SW 1271 (cell line): Measurements from ENCODE around the gene UGT8.
"Not testable (repeated sequence)": the region's sequence is repeated elsewhere in the genome, so short reads cannot be mapped to it uniquely, and the experiment has no call there.

ENCODE experiments used
- DNase-seq, 2 experiments: peaks; one replicate each; lab custom pipeline; 2025; lab: John Stamatoyannopoulos, UW

UGT8 gene, protein sequence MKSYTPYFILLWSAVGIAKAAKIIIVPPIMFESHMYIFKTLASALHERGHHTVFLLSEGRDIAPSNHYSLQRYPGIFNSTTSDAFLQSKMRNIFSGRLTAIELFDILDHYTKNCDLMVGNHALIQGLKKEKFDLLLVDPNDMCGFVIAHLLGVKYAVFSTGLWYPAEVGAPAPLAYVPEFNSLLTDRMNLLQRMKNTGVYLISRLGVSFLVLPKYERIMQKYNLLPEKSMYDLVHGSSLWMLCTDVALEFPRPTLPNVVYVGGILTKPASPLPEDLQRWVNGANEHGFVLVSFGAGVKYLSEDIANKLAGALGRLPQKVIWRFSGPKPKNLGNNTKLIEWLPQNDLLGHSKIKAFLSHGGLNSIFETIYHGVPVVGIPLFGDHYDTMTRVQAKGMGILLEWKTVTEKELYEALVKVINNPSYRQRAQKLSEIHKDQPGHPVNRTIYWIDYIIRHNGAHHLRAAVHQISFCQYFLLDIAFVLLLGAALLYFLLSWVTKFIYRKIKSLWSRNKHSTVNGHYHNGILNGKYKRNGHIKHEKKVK

DNA sequence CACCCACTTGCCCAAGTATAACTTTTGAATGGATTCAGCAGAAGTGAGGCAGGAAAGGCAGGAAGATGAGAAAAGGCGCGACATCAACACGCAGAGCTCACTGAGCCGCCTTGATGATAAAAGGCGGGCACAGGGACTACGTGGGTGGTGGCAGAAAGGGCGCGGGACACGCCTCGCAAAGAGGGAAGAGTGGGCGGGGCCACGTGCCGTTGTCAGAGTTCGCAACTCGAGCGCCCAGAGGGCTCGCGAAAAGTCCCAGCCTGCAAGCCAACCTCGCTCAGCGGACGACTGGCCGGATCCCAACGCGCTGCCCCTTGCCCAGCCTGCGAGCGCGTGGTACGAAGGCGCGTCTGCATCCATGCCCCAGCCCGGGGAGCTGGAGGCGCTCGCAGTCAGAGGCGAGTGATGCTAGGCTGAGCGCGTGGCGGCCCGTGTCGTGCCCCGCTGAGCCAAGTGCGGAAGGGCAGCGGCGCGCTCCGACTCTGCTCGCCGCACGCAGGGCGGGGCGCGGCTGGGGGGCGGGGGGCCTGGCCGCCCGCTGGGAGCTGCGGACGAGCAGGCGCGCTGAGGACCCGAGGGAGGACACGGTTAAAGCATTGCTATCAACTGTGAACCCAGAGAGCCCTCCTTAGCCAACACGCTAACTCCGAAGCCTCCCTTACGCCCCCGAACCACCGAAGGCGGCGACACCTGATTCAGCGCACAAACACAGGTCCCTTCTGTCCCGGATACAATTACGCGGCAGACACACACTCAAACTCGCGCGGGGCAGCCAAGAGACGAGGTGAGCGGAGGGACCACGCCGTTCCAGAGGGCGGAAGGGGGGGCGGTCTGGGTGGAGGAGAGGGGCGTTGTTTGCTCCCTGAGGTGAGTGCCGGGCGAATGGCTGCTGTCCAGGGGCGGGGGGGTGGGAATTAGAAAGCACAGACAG, at the start of gene UGT8:
UGT8 (plus strand) TSS at position 617 of the 931 bp plus-strand sequence. CDS start 24,074 bp downstream, outside the sequence.
- peak; percentile 50 to 72 for DNase-seq

DNA sequence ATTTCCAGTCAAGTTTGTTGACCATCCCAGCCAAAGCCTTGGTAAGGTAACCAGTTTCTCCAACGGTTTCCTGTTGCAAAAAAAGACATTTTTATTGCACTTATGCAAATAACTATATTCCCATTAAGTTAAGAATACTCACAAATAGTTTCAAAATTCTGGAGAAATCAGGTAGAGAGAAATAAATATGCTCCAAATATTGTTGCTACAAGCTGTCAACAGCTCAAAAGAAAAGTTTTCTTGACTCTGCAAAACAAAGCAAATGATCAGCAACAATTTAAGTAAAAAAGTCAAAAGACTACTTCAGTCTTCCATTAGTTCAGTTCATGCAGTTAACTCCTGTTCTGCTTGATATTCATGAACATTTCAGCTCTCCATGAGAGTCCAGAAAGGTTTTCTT, 49.0 kb upstream of the UGT8 start:
- DNase-seq: no peak

DNA sequence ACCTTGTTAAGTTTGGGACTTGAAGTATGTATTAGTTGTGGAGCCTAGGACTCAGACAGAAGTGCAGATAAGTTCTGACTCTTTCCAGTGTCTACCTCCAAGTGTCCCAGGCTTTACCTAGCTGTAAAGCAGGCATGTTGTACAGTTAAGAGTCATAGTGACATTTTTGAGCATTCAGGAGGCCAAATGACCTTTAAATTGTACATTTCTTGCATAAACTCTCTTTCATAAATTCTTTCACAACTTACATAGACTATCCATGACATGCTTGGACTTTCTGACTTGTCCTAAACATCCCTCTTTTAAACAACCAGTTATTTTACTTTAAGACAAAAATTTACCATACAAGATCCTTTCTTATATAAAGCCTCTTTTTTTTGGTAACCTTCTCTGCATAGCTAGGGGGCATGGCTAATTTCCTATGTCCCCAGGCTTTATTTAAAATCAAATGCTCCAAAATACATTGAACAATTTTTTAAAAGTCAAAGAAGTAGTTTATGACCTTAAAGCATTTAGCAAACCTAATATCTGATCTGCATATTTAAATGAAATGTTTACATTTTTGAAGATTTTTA, 40.1 kb upstream of the UGT8 start:
- DNase-seq: no peak

DNA sequence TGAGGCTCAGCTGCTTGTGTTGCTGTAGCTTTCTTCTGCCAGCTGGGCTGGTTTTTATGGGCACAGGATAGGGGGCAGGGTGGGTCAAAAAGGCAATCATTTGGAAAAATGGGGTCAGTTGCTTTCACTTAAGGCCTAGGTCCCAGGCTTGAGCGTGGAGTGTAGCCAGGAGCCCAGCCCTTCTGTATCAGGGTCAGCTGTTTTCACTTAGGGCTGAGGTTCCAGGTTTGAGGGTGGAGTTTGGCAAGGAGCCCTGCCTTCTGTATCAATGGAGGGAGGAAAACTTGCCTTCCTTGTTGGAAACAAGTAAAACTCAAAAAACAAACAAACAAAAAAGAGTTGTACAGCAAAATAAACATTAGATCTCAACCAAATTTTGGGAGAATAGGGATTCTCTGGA, 37.0 kb upstream of the UGT8 start:
- no peak for DNase-seq

DNA sequence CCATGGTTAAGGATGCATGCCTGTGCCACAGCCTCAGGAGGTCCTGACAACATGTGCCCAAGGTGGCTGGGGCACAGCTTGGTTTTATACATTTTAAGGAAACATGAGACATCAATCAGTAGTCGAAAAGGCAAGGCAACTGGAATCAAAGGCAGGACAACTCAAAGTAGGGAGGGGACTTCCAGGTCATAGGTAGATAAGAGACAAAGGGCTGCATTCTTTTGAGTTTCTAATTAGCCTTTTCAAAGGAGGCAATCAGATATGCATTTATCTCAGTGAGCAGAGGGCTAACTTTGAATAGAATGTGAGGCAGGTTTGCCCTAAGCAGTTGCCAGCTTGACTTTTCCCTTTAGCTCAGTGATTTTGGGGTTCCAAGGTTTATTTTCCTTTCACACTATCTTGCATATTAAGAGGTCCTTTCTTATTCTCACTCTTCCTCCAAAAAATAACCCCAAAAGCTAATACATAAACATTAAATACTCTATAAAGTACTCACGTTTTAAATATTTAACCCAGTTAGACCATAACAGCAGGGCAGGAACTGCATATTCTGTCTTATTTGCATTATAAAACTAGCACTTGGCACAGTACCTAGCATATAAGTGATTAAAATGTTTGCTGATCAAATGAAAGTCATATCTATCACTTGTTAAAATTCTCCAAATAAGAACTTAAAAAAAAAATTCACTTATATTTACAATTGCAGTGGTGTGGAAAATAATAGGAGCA, 36.3 kb upstream of the UGT8 start:
- no peak for DNase-seq

DNA sequence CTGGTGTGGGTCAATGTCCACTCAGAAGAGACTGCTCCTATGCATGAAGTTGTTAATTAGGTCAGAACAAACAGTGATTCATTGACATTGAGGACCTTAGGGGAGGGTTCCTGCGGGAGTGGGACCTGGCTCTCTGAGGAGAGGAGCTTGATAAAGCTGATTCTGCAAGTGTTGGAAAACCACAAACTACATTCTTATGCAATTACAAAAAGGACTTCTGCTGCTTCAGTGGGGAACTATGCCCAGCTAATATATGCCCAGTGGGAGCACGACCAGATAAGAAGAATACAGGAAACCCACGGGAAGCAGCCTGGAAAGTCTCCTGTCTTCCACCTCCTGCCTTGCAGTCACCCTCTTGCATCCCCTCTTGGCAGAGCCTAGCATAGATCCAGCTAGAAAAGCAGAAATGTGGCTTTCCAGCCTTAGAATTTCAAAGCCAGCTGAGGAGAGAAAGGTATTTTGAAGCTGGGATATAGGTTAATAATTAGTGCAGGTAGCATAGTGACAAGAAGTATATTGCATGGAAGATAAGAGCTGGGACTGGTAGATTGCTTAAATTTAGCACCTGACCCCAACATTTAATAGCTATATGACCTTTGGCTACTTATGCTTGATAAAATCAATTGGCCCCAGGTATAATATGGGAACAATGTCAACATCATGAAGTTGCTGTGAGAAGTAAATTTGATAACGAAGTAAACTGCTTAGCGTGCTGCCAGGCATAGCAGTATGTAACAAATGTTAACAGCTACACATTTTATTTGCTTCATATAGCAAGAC, 34.9 kb upstream of the UGT8 start:
- DNase-seq: peak in 1 of 2 experiments; percentile 39

DNA sequence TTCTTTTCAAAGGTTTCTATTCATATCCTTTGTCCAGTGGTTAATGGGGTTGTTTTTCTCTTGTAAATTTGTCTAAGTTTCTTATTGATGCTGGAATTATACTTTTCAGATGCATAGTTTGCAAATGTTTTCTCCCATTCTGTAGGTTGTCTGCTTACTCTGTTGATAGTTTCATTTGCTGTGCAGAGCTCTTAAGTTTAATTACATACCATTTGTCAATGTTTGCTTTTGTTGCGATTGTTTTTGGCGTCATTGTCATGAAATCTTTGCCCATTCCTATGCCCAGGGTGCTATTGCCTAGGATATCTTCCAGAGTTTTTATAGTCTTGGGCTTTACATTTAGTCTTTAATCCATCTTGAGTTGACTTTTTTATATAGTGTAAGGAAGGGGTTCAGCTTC, 21.2 kb upstream of the UGT8 start:
- DNase-seq: no peak

DNA sequence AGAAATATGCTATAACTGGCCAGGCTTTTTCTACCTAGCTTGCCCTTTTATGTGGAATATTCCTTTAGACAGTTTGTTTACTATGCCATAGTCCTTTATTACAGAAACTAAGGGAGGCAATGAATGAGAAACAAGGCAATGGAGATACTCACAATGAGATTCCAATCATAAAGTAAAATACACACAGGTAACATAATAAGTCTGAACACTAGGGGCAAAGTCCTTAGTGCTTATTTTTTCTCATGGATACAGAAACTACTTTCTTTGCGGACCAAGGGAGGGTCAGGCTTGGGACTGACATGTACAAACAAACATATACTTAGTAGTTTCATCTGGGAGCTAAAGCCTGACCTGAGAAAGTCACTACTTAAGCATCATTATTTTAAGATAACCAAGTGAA, 16.0 kb upstream of the UGT8 start:
- DNase-seq: no peak

DNA sequence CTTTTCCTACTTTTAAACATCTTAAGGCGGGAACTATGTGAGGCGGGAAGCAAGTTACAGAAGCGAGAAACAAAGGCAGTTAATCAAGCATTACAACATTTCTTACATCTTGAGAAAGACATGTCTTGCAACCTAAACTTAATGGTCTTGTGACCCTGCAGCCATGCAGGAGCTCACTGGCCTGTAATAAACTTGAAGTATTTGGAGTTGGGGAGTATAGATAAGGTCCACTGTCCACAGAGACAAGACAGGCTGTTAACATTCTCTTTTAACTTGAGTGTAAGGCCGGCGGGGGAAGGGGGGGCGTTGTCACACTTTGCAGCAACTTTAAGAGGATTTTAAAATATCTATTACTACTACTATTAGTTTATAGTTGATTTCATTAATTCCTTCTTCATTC, 10.3 kb upstream of the UGT8 start:
- DNase-seq: no peak

DNA sequence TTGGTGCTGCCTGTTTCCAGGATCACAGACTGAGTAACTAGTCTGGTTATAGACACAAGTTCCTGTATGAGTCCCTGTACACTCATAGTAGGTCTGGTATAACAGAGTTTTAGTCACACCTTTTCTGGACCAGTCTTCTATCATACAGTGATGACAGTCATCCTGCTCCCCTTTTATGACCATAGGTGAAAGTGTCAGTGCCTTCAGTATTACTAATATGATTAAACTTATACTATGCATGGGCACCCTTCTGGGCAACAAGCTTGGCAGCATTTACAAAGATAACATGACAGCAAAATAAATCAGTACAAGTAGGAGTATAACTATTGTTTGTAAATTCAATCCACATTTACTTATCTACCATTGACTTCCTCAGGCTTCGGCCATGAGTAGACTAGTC, 8.2 kb upstream of the UGT8 start:
- not testable (repeated sequence) for DNase-seq

DNA sequence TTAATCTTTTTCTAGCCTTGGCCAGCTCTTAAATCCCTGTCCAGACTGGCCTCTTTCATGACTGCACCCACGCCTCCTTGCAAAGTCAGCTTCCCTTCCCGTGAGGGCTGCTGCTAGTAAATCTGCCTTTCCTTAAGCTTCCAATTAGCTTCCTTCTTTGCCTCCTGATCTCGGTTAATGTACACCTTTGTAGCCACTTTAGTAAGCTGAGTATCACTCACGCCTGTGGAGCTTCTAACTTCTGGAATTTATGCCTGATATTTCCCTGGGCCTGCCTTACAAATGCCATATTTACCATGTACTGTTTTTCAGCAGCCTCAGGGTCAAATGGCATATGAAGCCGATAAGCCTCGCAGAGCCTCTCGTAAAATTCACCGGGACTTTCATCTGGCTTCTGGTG, 5.1 kb upstream of the UGT8 start:
- DNase-seq: no peak

DNA sequence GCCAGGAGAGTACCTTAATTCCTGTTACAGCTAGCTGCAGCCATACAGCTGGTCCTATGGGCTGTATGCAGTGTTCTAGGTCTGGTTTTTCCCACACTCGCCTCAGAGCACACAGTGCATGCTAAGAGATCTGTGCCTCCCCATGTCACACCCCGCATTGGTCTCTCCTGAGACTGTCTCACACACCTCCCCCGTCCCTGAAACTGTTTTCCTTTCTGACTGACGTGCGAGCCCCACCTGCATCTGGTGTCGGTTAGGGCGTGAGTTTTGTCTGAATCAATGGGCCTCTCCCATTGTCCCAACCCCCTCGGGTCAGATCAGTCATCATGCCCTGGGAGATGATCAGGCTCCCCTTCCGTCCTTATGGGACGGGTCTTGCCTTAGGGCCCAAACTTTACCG, 3.4 kb upstream of the UGT8 start:
- DNase-seq: no peak

DNA sequence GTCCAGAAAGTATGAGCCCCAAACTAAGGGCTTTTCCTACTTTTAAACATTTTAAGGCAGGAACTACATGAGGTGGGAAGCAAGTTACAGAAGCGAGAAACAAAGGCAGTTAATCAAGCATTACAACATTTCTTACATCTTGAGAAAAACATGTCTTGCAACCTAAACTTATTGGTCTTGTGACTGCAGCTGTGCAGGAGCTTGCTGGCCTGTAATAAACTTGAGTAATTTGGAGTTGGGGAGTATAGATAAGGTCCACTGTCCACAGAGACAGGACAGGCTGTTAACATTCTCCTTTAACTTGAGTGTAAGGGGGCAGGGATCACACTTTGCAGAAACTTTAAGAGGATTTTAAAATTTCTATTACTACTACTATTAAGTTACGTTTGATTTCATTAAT, 2.7 kb upstream of the UGT8 start:
- no peak for DNase-seq

DNA sequence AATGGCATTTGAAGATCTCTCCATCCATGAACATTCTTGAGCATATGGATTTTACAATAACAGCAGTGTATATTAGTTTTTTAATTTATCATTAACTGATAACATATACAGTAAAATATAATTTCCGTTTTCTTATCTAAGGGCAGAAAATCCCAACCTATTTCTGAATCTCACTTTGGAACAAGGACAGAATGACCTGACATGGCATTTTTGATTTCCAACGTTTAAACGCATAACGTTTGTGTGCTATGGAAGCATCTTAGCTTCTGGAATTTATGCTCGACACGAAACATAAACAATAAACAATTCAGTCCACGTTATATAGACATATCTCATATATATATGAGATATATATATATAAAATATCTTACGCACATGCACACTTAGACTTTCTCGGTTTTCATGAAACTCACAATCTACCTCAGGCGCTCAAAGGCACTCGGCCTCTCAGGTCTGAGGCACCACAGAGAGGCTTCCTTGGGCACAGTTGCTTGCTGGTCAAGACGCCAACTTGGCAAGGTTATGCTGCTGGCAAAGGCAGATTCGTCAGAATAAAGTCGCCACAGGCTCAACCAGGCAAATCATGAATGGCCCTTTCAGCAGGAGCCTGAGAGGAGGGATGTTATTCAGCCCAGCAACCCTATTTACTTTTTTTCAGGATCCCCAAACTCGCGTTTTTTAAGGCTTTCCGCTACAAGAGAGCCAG, 1.0 kb upstream of the UGT8 start:
- no peak for DNase-seq

DNA sequence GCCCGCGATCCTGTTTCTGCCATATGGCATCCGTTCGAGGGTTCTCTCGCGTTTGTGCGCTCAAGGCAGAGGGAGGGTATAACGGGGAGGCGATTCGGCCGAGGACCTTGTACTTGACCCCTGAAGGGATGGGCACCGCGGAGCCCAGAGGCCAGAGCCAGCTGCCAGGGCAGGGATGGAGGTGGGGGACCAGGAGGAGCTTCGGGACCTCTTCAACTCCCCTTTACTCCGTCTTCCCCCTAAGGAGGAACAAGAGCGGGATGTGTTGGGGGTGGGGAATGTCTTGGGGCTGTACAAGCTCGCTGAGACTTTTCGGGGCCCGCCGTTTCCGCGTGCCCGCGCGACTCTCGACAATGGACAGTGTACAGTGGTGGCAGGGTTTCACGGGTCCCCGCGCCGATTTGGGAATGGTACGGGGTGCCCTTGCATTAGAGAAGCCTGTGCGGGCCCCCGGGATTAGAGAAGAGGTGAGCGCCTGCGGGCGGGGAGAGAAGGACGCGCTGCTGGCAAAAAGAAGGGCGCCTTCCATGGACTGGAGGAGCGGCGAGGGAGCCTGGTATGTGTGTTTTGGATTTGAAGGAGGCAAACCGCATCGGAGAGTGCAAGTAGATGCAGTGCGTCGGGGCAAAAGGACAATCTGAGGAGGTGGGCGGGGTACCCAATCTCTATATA, 760 bp downstream of the UGT8 start:
- no peak for DNase-seq

DNA sequence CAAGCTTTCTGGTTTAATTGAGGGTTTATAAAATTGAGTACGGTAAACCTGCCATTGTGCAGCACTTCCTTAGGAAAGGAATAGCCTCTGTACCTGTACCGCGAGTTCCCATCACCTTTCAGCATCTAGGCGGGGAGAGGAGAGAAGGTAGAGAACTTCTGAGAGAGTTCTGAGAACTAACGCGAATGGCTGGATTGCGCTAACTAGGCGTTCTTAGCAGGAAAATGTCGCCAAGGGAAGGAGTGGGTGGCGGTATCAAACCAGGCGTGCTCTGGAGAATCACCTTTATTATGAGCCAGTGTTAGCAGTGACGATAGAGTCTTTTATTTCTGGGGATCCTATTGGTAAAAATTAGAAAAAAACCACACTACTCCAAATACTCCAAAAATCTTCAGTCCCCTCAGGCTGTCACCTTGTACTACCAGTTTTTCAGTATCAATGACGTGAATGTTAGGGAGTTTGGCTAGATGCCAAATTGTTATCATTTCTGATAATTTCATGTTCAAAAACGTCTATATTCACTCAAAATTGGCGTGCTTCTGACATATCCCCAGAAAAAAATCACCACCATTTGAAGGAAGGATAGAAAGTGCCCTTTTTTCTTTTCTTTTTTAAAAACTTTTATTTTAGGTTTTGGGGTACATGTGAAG, 1.4 kb downstream of the UGT8 start:
- DNase-seq: no peak

DNA sequence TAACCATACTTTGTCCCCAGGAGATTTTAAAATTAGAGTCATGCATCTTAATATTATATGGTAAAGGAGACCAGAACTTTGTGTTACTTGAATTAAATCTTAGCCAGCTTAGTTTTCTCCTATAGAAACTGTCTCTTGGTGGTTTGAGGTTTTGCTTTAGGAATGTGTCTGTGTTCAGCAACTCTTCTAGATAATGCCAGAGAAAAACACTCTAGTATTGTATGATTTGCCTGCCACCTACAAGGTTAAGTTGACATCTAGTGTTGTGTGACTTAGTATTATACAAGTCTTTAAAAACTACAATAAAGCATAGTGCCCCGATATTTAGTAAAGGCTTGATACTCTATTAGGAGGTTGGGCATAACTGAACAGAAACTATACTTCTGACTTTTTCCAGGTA, 2.1 kb downstream of the UGT8 start:
- no peak for DNase-seq

DNA sequence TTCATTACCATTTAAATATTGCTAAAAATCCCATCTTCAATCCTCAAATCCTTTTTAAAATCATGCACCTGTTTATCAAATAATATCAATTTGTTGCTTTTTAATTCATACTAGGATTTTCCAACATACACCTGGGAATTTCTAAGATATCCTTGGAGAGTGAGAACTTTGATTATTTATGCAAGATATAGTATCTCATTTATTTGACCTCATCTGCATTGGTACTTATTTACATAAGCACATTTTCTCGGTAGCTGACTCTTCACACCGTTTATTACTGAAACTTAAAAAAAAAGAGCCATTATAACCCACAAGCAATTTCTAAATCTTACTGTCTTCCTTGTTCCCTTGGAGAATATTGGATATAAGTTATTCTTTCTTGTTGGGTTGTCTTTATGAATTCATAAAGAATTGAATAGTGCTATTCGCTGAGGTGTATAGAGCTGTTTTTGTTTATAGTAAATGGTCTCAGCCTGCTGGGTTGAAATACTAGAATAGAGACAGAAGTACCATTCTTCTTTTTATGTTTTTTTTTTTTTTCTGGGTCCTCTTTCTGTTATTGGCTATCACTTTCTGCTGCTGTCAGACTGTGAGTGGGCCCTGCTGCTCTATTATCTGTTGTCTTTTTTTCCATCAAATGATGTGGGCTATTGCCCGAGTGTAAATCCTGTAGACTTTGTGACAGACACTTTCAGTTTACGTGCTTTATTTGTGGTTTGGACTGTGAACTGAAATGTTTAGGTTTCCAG, 2.9 kb downstream of the UGT8 start:
- DNase-seq: no peak

DNA sequence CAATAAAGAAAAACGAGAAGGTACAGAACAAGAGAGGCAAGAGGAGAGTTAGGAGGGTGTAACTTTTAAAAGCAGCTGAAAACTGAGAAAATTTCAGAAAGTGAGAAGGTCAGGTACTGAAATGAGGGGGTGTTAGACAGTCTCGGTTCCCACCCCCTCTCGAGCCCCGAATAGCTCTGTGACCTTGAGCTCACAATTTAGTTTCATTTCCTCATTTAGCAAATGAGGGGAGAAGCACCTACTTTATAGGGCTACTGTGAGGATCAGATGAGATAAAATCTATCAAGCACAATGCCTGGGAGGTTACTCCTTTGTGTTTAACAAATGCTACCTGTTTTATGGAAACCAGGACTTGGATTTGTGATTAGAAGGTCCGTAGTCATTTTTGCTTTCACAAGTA, 4.9 kb downstream of the UGT8 start:
- no peak for DNase-seq
